HCT116 (cell line): ENCODE measurements around the gene SPOCK3.

Source experiments
- ATF3 ChIP-seq: IDR thresholded peaks from 2 replicates; pipeline ENCODE4 v1.6.1; 2012
- CTCF ChIP-seq, 3 experiments: fragments of 200-600 bp in 1 of 3; sonication (generic) in 1 of 3; IDR thresholded peaks in 2 of 3; conservative IDR thresholded peaks in 1 of 3; 2 replicates each; pipeline ENCODE4 v1.5.1; 2012 to 2017; ENCODE audit warnings: low read depth in 2 of 3, low read length in 2 of 3, antibody characterized with exemption in 1 of 3, borderline replicate concordance in 1 of 3, control low read depth in 1 of 3, mild to moderate bottlenecking in 1 of 3, mixed read lengths in 1 of 3, mixed run types in 1 of 3, moderate library complexity in 1 of 3; ENCODE audit not compliant: insufficient read depth in 1 of 3
- EGR1 ChIP-seq: IDR thresholded peaks from 2 replicates; pipeline ENCODE4 v1.6.1; 2012; ENCODE audit warnings: low read depth
- JUND ChIP-seq: IDR thresholded peaks from 2 replicates; pipeline ENCODE4 v1.6.1; 2012
- POLR2A ChIP-seq: IDR thresholded peaks from 2 replicates; pipeline ENCODE4 v1.7.0; 2011; ENCODE audit warnings: borderline replicate concordance; ENCODE audit not compliant: insufficient read depth, insufficient read length; ENCODE audit errors: extremely low read depth
- POLR2AphosphoS5 ChIP-seq: IDR thresholded peaks from 2 replicates; pipeline ENCODE4 v1.6.1; 2011; ENCODE audit warnings: mild to moderate bottlenecking, low read depth, low read length, moderate library complexity
- RAD21 ChIP-seq: IDR thresholded peaks from 2 replicates; pipeline ENCODE4 v1.6.1; 2012; ENCODE audit warnings: low read depth, mild to moderate bottlenecking
- REST ChIP-seq: IDR thresholded peaks from 2 replicates; pipeline ENCODE4 v1.6.1; 2012; ENCODE audit warnings: low read depth
- SP1 ChIP-seq: IDR thresholded peaks from 2 replicates; pipeline ENCODE4 v1.6.1; 2012; ENCODE audit warnings: low read depth
- ZFX ChIP-seq: fragments of 450-650 bp; IDR thresholded peaks from 2 replicates; pipeline ENCODE4 v1.6.1; 2017
- ZNF274 ChIP-seq: fragments of 200-500 bp; sonication (Bioruptor generic); IDR thresholded peaks from 2 replicates; pipeline ENCODE4 v1.6.1; 2014; ENCODE audit warnings: mild to moderate bottlenecking, low read depth, low read length, inconsistent platforms

- no peak for TF ChIP-seq REST
- TF ChIP-seq EGR1, result no peak
- TF ChIP-seq CTCF (IDR thresholded peaks at IDR 0.05 in 2 of 3, conservative IDR thresholded peaks at IDR 0.05 in 1 of 3; ENCODE audit: borderline replicate concordance in 1 of 3, insufficient read depth in 1 of 3, low read depth in 2 of 3, low read length in 2 of 3), result no peak
- TF ChIP-seq RAD21, result no peak
- TF ChIP-seq POLR2A, result no peak
- no peak for TF ChIP-seq ZNF274
- no peak for TF ChIP-seq ZFX
- no peak for TF ChIP-seq SP1
- TF ChIP-seq POLR2AphosphoS5, result no peak
- TF ChIP-seq ATF3, result no peak
- no peak for TF ChIP-seq JUND
Measured at GRCh38 chr4:167052631-167053091, 181.6 kb downstream of the SPOCK3 start.
